GM04504 (cell line): ENCODE results near the gene ANKIB1.
"Not testable (repeated sequence)": the region's sequence is repeated elsewhere in the genome, so short reads cannot be mapped to it uniquely, and the experiment has no call there.

Source experiments
- DNase-seq: peaks from one replicate; pipeline ENCODE4 v3.0.0-alpha.2; 2012; ENCODE audit warnings: low read depth

Gene ANKIB1

GRCh38 chr7:92404170-92404614 is 158.4 kb downstream of the ANKIB1 start:
- DNase-seq: no peak

DNA sequence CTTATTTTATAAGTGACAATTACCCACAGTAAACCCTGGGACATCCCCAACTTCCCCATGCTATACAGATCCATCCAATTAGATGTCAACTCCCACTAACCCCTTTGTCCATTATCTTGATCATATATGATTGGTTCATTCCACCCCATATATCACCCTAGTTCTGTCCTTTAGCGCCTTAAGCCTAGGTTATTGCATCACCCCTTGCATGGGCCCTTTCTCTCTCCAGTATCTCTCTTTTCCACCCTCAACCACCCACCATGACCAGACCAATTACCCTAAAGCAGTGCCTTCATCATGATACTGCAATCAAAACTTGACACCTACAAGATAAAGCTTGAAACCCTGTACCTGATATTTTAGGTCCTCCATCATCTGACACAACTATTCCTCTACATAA is 163.6 kb downstream of the ANKIB1 start:
- DNase-seq: no peak

DNA sequence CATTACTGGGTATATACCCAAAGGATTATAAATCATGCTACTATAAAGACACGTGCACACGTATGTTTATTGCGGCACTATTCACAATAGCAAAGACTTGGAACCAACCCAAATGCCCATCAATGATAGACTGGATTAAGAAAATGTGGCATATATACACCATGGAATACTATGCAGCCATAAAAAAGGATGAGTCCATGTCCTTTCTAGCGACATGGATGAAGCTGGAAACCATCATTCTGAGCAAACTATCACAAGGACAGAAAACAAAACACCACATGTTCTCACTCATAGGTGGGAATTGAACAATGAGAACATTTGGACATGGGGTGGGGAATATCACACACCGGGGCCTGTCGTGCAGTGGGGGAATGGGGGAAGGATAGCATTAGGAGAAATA is 164.4 kb downstream of the ANKIB1 start:
- not testable (repeated sequence) for DNase-seq

DNA sequence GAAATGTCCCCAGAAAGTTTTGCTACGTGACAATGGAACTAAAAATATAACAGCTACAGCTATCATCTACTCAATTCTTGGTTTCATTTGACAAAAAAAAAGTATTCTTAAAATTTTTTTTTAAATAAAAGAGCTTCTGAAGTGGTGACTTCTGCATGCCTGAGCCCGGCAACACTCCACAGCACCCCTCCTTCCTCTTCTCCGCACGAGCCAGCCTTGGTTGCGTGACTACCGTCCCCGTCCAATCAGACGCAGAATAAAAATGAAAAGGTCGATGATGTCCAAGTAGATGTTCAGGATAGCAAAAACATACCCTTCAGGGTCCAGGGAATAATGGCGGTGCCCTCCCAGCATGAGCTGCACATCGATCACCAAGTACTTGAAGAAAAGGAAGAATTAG is 167.0 kb downstream of the ANKIB1 start:
- DNase-seq: no peak

DNA sequence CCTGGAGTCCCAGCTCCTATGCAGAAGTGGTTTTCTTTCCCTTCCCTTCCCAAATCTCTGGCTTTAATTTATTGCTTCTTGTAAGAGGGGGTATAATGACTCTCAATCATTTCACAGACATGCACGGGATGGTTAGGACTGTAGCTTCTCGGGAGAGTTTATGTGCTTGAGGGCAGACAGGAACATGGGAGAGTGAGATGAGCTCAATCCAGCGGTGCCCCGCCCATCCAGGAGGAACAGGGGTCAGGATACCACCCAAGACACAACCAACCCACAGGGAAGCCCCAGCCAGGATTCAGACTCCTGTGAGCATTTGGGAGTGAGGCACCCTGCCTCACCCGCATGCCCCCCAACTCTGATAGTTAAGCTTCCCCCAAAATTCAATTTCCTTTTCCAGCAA is 167.8 kb downstream of the ANKIB1 start:
- DNase-seq: no peak

GRCh38 chr7:92415225-92415624 is 169.5 kb downstream of the ANKIB1 start:
- DNase-seq: no peak

DNA sequence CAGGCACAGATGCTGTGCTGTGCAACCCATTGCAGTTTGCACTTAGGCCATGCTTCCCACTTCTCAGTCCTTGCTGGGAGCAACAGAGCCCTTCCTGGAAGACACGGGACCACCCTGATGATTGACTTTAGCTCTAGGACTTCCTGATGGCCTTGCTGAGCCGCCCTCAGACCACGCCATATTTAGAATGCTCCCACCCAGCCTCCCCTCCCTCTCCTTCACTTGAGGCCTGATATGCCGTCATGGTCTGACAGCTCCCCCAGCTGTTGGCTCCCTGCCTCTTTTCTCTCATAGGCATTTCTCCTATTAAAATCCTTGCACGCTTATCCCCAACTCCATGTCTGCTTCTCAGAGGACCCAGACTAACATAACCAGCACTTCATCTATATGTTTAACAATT is 172.1 kb downstream of the ANKIB1 start:
- DNase-seq: no peak

DNA sequence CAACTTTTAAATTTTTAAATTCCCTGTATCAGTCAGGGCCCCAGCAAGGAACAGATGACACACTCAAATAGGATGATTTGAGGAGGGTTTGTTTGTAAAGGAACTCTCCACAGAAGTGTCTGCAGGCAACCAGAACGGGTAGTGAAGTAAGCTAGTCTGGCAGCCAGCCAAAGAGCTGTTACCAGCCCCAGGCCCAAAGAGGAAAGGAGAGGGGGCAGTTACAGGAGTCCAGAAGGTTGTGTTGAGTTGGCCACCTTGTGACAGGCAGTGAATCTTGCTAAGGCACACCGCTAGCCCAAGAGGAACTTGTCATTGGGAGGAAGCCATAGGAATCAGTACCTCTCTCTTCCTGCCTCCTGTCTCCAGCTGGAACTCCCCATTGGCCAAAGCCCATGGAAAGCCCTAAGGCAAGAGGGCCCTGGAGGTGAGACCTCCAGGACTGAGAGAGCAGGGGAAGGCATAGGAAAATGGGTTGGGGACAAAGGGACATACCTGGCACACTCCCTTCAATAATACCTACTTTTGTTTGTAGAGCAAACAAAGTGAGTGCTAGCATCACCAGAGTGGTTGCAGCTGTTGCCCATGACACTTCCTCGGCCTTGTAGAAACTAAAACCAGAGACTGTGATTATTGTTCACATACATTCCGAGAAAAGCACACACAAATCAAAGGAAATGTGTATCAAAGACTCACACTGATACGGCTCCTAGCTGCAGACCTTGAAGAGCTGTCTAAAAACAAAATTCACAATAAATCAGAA is 176.1 kb downstream of the ANKIB1 start:
- no peak for DNase-seq

DNA sequence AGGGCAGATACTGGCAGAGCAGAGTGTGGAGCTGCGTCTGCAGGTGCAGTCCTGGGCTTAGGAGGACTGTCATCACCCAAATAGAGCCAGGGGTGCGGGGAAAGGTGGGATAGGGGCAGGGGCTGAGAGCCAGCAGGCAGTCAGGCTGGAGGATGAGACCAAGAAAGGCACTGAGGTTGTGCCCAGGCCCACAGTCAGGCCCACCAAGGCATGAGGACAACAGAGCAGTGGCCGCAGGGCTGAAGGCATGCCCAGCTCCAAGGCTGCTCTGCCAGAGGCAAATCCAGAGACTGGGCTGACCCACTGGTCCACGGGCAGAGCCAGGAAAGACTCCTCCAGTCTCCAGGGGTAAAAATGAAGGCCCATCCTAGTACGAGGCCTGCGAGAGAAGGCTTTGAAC is 177.2 kb downstream of the ANKIB1 start:
- DNase-seq: no peak

DNA sequence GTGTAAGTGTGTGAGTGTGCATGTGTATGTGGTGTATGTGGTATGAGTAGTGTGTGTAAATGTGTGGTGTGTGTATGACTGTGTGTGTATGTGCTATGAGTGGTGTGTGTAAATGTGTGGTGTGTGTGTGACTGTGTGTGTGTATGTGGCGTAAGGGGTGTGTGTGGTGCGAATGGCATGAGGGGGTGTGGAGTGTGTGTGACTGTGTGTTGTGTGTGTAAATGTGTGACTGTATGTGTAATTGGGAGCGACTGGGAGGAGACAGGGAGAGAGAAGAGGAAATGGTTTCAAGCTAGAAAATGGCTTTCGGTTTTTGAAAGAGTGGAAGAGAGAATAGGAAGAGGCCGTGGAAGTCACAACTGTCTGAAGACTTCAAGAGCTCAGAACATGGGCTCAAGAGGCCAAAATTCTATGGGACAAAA is 177.9 kb downstream of the ANKIB1 start:
- no peak for DNase-seq

DNA sequence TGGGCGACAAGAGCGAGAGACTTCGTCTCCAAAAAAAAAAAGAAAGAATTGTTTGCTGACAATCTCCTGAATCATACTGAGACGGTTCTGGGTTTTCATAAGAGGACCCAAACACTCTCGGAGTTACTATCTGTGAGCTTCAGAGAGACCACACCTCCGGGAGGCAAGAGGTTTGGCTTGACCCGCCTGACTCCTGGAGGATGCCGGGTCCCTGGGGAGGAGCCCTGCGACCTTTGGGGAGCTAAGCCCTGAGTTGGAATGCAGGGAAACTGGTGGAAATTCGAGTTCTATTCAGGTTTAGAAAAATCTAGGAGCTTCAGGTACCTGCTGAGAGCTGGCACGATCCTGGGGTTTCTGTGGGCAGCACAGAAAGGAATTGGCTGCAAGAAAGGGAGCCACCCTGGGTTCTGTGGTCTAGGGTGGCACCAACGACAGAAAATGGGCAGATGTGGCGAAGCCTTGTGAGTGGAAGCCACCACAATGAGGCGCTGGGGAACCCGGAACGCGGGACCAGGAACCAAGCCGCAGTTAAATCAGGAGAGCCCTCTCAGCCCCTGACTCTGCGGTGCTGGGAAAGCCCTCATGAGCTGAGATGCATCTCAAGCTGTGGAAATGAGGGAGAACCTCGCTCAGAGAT is 179.7 kb downstream of the ANKIB1 start:
- DNase-seq: no peak

DNA sequence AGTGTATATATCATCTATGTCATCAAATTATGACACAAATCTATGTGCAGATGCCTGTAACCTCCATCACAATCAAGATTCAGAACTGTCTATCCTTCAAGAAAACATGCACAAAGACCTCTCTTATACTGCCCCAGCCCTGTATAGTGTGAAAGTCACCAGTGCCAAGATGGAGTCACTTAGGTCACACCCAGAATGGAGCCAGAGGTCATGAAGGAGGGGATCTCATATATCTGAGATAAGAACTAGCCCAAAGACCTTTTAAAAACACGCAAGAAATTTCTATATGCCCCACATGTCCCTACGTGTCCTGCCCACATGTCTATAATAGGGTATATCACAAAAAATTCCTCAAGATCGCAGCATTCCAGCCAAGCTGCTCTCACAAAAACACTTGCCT is 181.4 kb downstream of the ANKIB1 start:
- no peak for DNase-seq

GRCh38 chr7:92432299-92432946 is 186.6 kb downstream of the ANKIB1 start:
- no peak for DNase-seq

DNA sequence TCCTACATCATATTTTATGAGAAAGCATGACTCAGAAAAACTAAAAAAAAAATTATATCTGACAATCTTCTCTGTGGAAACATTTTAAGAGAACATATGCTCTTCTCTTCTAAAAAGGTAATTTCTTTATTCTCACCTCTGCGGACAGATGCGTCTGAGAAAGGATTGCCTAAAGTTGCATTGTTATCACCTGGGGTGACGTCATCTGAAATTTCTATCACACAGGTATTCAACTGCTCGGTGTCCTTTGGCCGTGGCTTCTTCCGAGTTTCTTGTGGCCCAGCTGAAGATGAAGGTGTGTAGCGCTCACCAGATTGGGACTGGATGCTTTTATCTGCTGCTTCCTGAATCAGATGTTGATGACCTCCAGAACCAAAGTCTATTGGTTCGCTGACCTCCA is 187.2 kb downstream of the ANKIB1 start:
- DNase-seq: no peak

DNA sequence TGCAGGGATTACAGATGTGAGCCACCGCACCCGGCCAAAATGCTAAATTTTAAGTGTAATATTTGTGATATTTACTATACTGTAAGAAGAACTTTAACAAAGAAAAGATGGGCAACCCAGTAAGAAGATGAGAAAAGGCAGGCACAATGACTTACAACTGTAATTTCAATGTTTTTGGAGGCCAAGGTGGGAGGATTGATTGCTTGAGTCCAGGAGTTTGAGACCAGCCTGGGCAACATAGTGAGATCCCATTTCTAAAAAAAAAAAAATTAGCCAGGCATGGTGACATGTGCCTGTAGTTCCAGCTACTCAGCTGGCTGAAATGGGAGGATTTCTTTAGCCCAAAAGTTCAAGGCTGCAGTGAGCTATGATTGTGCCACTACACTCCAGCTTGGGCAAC is 189.8 kb downstream of the ANKIB1 start:
- no peak for DNase-seq

GRCh38 chr7:92436612-92437445 is 191.1 kb downstream of the ANKIB1 start:
- no peak for DNase-seq

- DNase-seq: no peak
Measured at GRCh38 chr7:92437956-92438491, 192.2 kb downstream of the ANKIB1 start.

DNA sequence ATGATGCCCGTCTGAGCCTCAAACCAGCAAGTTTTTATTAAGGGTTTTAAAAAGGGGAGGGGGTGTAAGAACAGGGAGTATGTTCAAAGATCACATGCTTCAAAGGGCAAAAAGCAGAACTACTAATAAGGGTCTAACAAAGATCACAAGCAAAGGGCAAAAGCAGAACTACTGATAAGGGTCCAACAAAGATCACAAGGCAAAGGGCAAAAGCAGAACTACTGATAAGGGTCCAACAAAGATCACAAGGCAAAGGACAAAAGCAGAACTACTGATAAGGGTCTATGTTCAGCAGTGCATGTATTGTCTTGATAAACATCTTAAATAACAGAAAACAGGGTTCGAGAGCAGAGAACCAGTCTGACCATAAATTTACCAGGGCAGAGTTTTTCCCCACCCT is 196.9 kb downstream of the ANKIB1 start:
- DNase-seq: not testable (repeated sequence)

- no peak for DNase-seq
Measured at GRCh38 chr7:92446869-92447344, 201.1 kb downstream of the ANKIB1 start.

- DNase-seq: peak; percentile 82
Measured at GRCh38 chr7:92447345-92448204, 201.8 kb downstream of the ANKIB1 start, which contains the start of gene GATAD1. Gene GATAD1, plus strand, starts transcription at chr7:92447482. Its CDS starts 248 bp downstream, at chr7:92447730.
